HepG2 (cell line): Measurements from ENCODE around the gene IL11RA. TPM values are rescaled to one million over a fixed set of nuclear protein-coding genes. Genes with fewer than 3 reads are reported as not detected.

Source experiments
- CHCHD3 ChIP-seq: sonication (generic); formaldehyde crosslinking; IDR thresholded peaks from 2 replicates; pipeline ENCODE4 v1.8.0; 2022; ENCODE audit warnings: mild to moderate bottlenecking, missing genetic modification reagents, moderate library complexity
- DMAP1 ChIP-seq: IDR thresholded peaks from 2 replicates; pipeline ENCODE4 v1.6.1; 2016
- ETV6 ChIP-seq: sonication (generic); formaldehyde crosslinking; conservative IDR thresholded peaks from 2 replicates; pipeline ENCODE4 v1.4.0; 2020; ENCODE audit warnings: missing genetic modification reagents
- EZH2 ChIP-seq: conservative IDR thresholded peaks from 2 replicates; pipeline ENCODE4 v1.6.1; 2012; ENCODE audit warnings: mild to moderate bottlenecking, low read depth, low read length, moderate library complexity
- MYPOP ChIP-seq: sonication (generic); formaldehyde crosslinking; IDR thresholded peaks from 2 replicates; pipeline ENCODE4 v1.8.1; 2023; ENCODE audit warnings: mild to moderate bottlenecking, moderate library complexity, missing genetic modification reagents
- PRMT3 ChIP-seq: sonication (generic); formaldehyde crosslinking; IDR thresholded peaks from 2 replicates; pipeline ENCODE4 v1.8.1; 2022; ENCODE audit warnings: low read depth, mild to moderate bottlenecking, moderate library complexity, missing genetic modification reagents, borderline replicate concordance
- RFX5 ChIP-seq: IDR thresholded peaks from 2 replicates; pipeline ENCODE4 v1.6.1; 2011; ENCODE audit warnings: low read depth, low read length, improper control_type of control experiment
- SIN3B ChIP-seq: fragments of 150-350 bp; IDR thresholded peaks from 2 replicates; pipeline ENCODE4 v1.6.1; 2014; ENCODE audit warnings: low read length
- TEAD3 ChIP-seq: optimal IDR thresholded peaks from 2 replicates; pipeline ENCODE3; 2016; ENCODE audit warnings: borderline replicate concordance
- TMF1 ChIP-seq: sonication (generic); formaldehyde crosslinking; IDR thresholded peaks from 2 replicates; pipeline ENCODE4 v1.8.1; 2022; ENCODE audit warnings: low read depth, missing genetic modification reagents
- ZBTB21 ChIP-seq: sonication (generic); formaldehyde crosslinking; IDR thresholded peaks from 2 replicates; pipeline ENCODE4 v1.4.0; 2020; ENCODE audit warnings: missing genetic modification reagents
- ZNF143 ChIP-seq: sonication (generic); formaldehyde crosslinking; IDR thresholded peaks from 2 replicates; pipeline ENCODE4 v1.4.0; 2020; ENCODE audit warnings: missing genetic modification reagents
- ZNF224 ChIP-seq: sonication (generic); formaldehyde crosslinking; IDR thresholded peaks from 2 replicates; pipeline ENCODE4 v1.5.0; 2020; ENCODE audit warnings: mild to moderate bottlenecking, missing genetic modification reagents
- ZNF30 ChIP-seq: sonication (generic); formaldehyde crosslinking; IDR thresholded peaks from 2 replicates; pipeline ENCODE4 v1.5.0; 2020; ENCODE audit warnings: mild to moderate bottlenecking, missing genetic modification reagents
- ZNF343 ChIP-seq: sonication (generic); formaldehyde crosslinking; IDR thresholded peaks from 2 replicates; pipeline ENCODE4 v1.4.0; 2020; ENCODE audit warnings: mild to moderate bottlenecking, missing genetic modification reagents
- ZNF530 ChIP-seq: sonication (generic); formaldehyde crosslinking; IDR thresholded peaks from 2 replicates; pipeline ENCODE4 v1.5.0; 2020; ENCODE audit warnings: low read depth, mild to moderate bottlenecking, missing genetic modification reagents
- ZNF558 ChIP-seq: sonication (generic); formaldehyde crosslinking; IDR thresholded peaks from 2 replicates; pipeline ENCODE4 v1.9.0; 2022; ENCODE audit warnings: mild to moderate bottlenecking, missing genetic modification reagents, borderline replicate concordance
- ZNF605 ChIP-seq: sonication (generic); formaldehyde crosslinking; IDR thresholded peaks from 2 replicates; pipeline ENCODE4 v1.8.0; 2022; ENCODE audit warnings: mild to moderate bottlenecking, missing genetic modification reagents
- ZNF614 ChIP-seq: IDR thresholded peaks from 2 replicates; pipeline ENCODE4 v1.6.1; 2018; ENCODE audit warnings: missing biosample characterization, missing genetic modification reagents, inconsistent platforms, borderline replicate concordance
- ZNF75D ChIP-seq: sonication (generic); formaldehyde crosslinking; IDR thresholded peaks from 2 replicates; pipeline ENCODE4 v1.8.1; 2023; ENCODE audit warnings: missing genetic modification reagents, mild to moderate bottlenecking, borderline replicate concordance
- polyA plus RNA-seq, 8 experiments: library from polyadenylated mRNA; depleted of rRNA in 3 of 8; stranded (reverse) in 7 of 8; unstranded in 1 of 8; fragments of >200 nt; fragmentation: Illumina TruSeq in 4 of 8; extraction: Trizol in 4 of 8; gene quantifications; 2 replicates each; pipeline versions ENCODE4 v1.2.1 to v1.2.3, GENCODE V29; 2011 to 2016; ENCODE audit warnings: low read depth in 4 of 8, missing spikeins in 1 of 8, mixed read lengths in 1 of 8; ENCODE audit not compliant: insufficient read depth in 1 of 8
- total RNA-seq, 5 experiments: library from RNA; depleted of rRNA; stranded (reverse); fragments of >200 nt; fragmentation: Illumina TruSeq; extraction: Trizol; gene quantifications; 2 replicates each; pipeline ENCODE4 v1.2.3, GENCODE V29; 2016; ENCODE audit warnings: low read depth in 1 of 5
- TF ChIP-seq, protein P1 (sequence below), 2 experiments: sonication (generic) in 1 of 2; formaldehyde crosslinking in 1 of 2; IDR thresholded peaks; 2 replicates each; pipeline versions ENCODE4 v1.4.0 to v1.6.1; 2018 to 2020; ENCODE audit warnings: missing genetic modification reagents in 2 of 2, borderline replicate concordance in 1 of 2, low read depth in 1 of 2, mild to moderate bottlenecking in 1 of 2, missing biosample characterization in 1 of 2
- TF ChIP-seq, protein P2 (sequence below): sonication (generic); formaldehyde crosslinking; IDR thresholded peaks from 2 replicates; pipeline ENCODE4 v1.4.0; 2020; ENCODE audit warnings: mild to moderate bottlenecking, missing genetic modification reagents
- TF ChIP-seq, protein P3 (sequence below): sonication (generic); formaldehyde crosslinking; IDR thresholded peaks from 2 replicates; pipeline ENCODE4 v1.4.0; 2020; ENCODE audit warnings: missing genetic modification reagents, borderline replicate concordance
- TF ChIP-seq, protein P4 (sequence below): sonication (generic); formaldehyde crosslinking; IDR thresholded peaks from 2 replicates; pipeline ENCODE4 v1.5.0; 2020; ENCODE audit warnings: missing genetic modification reagents

Gene IL11RA
- total and polyA plus RNA-seq, 2 of the 13 experiments (the other 11 are each of a cell fraction or from before 2014, with no cell fraction given) = 2.0 to 4.2 TPM

DNA sequence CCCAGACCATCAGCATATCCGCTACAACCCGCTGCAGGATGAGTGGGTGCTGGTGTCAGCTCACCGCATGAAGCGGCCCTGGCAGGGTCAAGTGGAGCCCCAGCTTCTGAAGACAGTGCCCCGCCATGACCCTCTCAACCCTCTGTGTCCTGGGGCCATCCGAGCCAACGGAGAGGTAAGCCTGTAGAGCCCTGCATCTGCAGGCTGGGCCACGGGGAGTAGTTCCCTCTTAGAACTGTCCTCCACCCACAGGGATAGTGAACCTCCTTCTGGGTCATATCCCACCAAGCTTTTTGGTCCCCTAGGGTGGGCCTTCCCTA lies 4.9 kb upstream of the IL11RA start (continued):
- TF ChIP-seq ZNF530 (CRISPR knock-in tag) (0 out of 2 replicates have a peak, but pooled peaks have one; percentile 27), TEAD3 (CRISPR knock-in tag) (no peak), ZNF30 (no peak), ZNF75D (CRISPR knock-in tag) (no peak), ZNF224 (0 out of 2 replicates have a peak, but pooled peaks have one; percentile 46), ETV6 (CRISPR knock-in tag) (no peak), MYPOP (CRISPR knock-in tag) (0 out of 2 replicates have a peak, but pooled peaks have one; percentile 4), EZH2 (no peak), ZNF558 (peak; percentile 70; the same call in 1 of the 2 replicates), ZNF605 (CRISPR knock-in tag) (no peak), DMAP1 (CRISPR knock-in tag) (no peak), ZBTB21 (CRISPR knock-in tag) (no peak), RFX5 (no peak), ZNF614 (no peak), ZNF143 (no peak), PRMT3 (0 out of 2 replicates have a peak, but pooled peaks have one; percentile 71), ZNF343 (CRISPR knock-in tag) (no peak), CHCHD3 (CRISPR knock-in tag) (no peak), TMF1 (no peak), SIN3B (no peak)
- TF ChIP-seq, protein P1, sequence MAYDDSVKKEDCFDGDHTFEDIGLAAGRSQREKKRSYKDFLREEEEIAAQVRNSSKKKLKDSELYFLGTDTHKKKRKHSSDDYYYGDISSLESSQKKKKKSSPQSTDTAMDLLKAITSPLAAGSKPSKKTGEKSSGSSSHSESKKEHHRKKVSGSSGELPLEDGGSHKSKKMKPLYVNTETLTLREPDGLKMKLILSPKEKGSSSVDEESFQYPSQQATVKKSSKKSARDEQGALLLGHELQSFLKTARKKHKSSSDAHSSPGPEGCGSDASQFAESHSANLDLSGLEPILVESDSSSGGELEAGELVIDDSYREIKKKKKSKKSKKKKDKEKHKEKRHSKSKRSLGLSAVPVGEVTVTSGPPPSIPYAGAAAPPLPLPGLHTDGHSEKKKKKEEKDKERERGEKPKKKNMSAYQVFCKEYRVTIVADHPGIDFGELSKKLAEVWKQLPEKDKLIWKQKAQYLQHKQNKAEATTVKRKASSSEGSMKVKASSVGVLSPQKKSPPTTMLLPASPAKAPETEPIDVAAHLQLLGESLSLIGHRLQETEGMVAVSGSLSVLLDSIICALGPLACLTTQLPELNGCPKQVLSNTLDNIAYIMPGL (CRISPR knock-in tag; IDR thresholded peaks at IDR 0.05; ENCODE audit: borderline replicate concordance in 1 of 2, low read depth in 1 of 2) = peak in 1 of 2 experiments; percentile 16; a peak in 1 of 4 replicates
- TF ChIP-seq, protein P2, sequence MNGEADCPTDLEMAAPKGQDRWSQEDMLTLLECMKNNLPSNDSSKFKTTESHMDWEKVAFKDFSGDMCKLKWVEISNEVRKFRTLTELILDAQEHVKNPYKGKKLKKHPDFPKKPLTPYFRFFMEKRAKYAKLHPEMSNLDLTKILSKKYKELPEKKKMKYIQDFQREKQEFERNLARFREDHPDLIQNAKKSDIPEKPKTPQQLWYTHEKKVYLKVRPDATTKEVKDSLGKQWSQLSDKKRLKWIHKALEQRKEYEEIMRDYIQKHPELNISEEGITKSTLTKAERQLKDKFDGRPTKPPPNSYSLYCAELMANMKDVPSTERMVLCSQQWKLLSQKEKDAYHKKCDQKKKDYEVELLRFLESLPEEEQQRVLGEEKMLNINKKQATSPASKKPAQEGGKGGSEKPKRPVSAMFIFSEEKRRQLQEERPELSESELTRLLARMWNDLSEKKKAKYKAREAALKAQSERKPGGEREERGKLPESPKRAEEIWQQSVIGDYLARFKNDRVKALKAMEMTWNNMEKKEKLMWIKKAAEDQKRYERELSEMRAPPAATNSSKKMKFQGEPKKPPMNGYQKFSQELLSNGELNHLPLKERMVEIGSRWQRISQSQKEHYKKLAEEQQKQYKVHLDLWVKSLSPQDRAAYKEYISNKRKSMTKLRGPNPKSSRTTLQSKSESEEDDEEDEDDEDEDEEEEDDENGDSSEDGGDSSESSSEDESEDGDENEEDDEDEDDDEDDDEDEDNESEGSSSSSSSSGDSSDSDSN = 0 out of 2 replicates have a peak, but pooled peaks have one; percentile 11
- TF ChIP-seq, protein P3, sequence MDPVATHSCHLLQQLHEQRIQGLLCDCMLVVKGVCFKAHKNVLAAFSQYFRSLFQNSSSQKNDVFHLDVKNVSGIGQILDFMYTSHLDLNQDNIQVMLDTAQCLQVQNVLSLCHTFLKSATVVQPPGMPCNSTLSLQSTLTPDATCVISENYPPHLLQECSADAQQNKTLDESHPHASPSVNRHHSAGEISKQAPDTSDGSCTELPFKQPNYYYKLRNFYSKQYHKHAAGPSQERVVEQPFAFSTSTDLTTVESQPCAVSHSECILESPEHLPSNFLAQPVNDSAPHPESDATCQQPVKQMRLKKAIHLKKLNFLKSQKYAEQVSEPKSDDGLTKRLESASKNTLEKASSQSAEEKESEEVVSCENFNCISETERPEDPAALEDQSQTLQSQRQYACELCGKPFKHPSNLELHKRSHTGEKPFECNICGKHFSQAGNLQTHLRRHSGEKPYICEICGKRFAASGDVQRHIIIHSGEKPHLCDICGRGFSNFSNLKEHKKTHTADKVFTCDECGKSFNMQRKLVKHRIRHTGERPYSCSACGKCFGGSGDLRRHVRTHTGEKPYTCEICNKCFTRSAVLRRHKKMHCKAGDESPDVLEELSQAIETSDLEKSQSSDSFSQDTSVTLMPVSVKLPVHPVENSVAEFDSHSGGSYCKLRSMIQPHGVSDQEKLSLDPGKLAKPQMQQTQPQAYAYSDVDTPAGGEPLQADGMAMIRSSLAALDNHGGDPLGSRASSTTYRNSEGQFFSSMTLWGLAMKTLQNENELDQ = no peak
- TF ChIP-seq, protein P4, sequence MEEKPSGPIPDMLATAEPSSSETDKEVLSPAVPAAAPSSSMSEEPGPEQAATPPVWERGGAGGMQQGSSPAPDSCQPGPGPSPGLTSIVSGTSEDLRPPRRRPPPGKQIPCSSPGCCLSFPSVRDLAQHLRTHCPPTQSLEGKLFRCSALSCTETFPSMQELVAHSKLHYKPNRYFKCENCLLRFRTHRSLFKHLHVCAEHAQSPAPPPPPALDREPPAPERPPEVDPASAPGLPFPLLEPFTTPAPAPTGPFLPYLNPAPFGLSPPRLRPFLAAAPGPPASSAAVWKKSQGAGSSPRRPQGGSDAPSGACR = 0 out of 2 replicates have a peak, but pooled peaks have one; percentile 41
